HG03064 (cell line): ENCODE data around the gene PINLYP.
"Not testable (repeated sequence)": the region's sequence is repeated elsewhere in the genome, so short reads cannot be mapped to it uniquely, and the experiment has no call there.

ENCODE experiments used
- ATAC-seq: cut with Tn5 transposase; IDR thresholded peaks from one replicate; pipeline ENCODE4 v1.9.1; 2021; ENCODE audit warnings: low read depth; ENCODE audit not compliant: unreplicated experiment

The PINLYP gene

GRCh38 chr19:43547926-43548325 lies 27.7 kb upstream of the PINLYP start:
- not testable (repeated sequence) for ATAC-seq

GRCh38 chr19:43548706-43549105 lies 26.9 kb upstream of the PINLYP start:
- ATAC-seq = no peak

DNA sequence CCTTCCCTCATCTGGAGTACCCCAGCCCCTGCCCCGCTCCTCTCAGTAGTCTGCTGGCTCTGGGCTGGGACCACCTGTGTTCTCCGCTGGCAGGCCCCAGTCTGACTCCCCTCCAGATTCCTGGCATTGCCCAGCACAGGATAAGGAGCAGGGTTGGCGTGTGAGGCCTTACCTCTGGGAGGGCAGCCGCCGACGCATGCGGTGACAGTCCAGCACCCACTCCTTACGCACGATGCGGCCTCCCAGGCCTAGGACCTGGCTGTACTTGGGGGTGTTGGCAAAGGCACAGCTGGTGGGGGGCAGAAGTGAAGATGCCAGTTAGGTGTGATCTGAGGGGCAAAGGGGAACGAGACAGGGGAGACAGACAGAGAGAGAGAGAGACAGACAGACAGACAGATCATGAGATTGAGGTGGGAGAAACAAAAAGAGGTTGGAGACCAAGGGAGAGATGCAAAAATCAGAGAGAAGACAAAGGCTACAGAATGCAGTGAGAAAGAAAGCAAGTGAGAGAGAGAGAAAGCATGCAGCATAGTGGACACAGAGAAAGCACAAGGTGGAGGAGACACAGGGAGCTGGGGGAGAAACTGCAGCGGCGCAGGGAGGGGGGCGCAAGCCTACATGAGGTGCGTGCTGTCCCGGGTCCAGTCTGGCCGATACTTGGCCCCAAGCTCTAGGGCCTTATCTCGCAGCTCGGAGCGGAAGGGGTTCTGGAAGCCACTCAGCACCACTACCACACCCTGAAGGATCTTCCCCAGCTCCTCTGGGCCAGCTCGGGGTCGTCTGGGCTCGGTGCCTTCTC lies 24.0 kb upstream of the PINLYP start:
- ATAC-seq = no peak

DNA sequence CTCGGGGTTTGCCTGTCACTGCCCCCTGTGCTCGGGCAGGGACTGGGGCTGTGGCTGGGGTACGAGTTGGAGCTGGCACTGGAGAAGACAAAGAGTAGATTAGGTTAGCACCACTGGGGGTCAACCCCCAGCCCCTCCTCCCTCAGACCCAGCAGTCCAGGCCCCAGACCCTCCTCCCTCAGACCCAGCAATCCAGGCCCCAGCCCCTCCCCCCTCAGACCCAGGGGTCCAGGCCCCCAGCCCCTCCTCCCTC lies 23.5 kb upstream of the PINLYP start:
- ATAC-seq = no peak

GRCh38 chr19:43552616-43553015 lies 23.0 kb upstream of the PINLYP start:
- no peak for ATAC-seq

- ATAC-seq = no peak
These were observed 21.9 kb upstream of the PINLYP start for GRCh38 chr19:43553656-43554055.

GRCh38 chr19:43554317-43554895 lies 21.2 kb upstream of the PINLYP start:
- no peak for ATAC-seq

DNA sequence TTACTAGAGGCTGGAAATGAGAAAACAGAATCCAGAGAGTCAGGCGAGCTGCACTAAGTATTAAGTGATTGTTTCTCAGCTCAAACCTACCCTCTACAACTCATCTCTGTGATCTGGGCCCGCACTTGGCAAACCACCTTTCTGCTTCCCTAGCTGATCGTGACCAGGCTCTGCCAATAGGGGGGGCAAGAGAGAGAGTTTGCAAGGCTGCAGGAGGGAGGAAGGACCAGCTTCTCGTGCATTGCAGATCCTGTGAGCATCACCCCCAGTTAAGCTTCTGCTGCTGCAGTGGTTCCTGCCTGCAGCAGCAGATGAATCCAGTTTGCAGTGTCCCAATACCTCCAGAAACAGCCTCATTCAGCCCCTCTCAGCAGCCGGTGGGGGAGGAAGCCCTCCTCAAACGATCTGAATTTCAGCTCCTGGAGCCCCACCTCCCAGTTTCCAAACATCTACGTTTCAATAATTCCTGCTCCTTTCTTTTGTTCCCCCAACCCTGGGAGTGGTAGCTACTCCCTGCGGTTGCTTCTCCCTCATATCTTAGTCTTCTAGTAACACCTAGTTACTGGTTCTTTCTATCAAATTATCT lies 20.3 kb upstream of the PINLYP start:
- ATAC-seq = no peak

DNA sequence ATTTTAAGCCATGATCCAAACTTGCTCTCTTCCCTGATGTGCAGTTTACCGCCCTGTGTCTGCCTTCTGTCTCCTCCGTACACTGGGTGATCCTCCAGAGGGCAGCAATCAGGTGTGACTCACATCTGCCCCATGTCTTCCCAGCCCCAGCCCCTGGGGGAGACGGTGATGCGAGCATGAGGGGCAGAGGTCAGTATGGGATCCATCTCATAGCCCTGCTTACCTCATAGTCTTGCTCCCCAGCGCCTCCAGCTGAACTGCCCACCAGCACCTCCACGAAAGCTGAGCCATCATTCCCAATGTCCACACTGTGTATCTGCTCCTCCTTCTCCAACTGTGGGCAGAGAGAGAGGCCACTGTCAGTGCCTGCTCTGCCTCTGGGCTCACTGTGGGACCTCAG lies 14.9 kb upstream of the PINLYP start:
- no peak for ATAC-seq

DNA sequence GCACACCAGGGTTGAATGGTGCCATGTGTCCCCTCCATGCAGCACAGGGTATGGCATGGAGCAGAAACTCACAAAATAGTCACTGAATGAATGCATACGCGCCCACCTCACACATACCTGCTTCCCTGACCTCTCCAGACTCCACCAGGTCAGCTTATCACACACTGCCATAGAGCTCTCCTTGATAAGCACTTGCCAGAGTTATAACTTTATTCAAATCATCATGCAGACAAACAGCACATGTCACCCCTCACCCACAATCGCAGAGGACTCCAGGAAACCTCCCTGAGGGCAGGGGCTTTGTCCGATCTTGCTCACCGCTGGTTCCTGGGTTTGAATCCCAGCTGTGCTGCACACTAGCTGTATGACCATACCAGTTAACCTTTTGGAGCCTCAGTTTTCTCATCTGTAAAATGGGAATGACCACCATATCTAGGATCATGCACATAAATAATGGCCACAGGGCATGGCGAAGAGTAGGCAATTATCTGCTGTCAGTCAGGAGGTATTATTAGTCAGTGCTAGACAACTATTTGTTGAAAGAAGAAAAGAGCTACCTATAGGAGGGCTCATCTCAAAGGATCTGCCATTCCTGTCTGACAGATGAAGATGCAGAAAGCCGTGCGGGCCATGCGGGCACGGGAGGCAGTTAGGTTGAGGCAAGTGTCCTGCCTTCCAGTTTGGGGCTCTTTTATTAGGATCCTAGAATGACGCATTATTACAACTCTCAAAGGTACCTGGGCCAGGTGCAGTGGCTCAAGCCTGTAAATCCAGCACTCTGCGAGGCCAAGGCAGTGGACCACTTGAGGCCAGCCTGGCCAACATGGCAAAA lies 14.2 kb upstream of the PINLYP start:
- no peak for ATAC-seq

GRCh38 chr19:43562226-43562697 lies 13.3 kb upstream of the PINLYP start:
- ATAC-seq = no peak

- peak; percentile 70 for ATAC-seq
These were observed 12.8 kb upstream of the PINLYP start for GRCh38 chr19:43562698-43563241.

DNA sequence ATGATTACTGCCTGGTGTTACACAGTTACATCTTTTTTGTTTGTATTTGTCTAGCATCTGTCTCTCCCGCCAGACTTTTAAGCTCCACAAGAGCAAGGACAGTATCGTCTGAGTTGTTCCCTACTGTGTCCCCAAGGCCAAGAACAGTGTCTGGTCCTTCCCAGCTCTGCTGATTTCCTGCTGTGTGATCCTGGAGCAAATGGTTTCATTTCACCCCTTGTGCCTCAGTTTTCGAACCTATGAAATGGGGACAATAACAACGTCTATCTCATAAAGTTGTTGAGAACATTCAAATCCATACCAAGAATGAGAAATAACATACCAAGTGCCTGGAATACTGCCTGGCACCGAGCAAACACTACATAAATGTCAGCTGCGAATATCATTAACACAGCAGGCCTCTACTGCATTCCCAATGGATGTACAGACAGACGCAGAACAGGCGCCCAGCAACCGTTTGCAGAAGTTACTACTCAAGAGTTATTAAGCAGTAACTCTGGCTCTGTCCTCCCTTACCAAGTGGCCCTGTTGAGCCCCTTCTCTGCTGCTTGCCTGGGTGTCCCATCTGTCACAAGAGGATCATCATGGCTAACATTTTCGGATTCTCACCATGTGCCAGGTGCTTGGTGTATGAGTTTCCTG lies 11.7 kb upstream of the PINLYP start:
- no peak for ATAC-seq

GRCh38 chr19:43564800-43565199 lies 10.8 kb upstream of the PINLYP start:
- no peak for ATAC-seq

- ATAC-seq = no peak
These were observed 5.9 kb upstream of the PINLYP start for GRCh38 chr19:43569657-43570056.

GRCh38 chr19:43570174-43570791 lies 5.3 kb upstream of the PINLYP start:
- ATAC-seq = no peak

GRCh38 chr19:43572171-43572588 lies 3.4 kb upstream of the PINLYP start:
- ATAC-seq = no peak

GRCh38 chr19:43574424-43575155 lies 1.0 kb upstream of the PINLYP start:
- ATAC-seq = no peak
